ENCODE measurements around the gene CHRNA1.

- TF ChIP-seq EZH2 (IDR thresholded peaks at IDR 0.05; ENCODE audit: insufficient read depth, poor library complexity, severe bottlenecking) (no peak), EZH2phosphoT487 (IDR thresholded peaks at IDR 0.05; ENCODE audit: insufficient read depth, low read depth) (no peak)
Measured at GRCh38 chr2:174766271-174766670, 2.0 kb upstream of the CHRNA1 start.

Measured in GM23248 (cell line).